HG03354 (cell line): Measurements from ENCODE around the gene POLR3A.

Experiments used
- ATAC-seq: cut with Tn5 transposase; IDR thresholded peaks from one replicate; pipeline ENCODE4 v1.9.1; 2021; ENCODE audit warnings: mild to moderate bottlenecking; ENCODE audit not compliant: unreplicated experiment, poor library complexity, severe bottlenecking

The POLR3A gene

DNA sequence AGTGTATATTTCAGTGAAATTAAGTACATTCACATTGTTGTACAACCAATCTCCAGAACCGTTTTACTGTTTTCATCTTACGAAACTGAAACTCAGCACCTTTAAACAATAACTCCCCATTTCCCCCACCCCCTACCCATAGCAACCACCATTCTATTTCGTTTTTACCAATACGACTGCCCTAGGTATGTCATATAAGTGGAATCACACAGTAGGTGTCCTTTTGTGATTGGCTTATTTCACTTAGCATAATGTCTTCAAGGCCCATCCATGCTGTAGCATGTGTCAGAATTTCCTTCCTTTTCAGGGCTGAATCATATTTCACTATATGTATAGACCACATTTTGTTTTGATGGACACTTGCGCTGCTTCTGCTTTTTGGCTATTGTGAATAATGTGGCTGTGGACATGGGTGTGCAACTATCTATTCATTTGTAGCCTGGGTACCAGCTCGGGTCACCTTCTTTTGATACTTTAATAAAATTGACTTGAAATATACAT, 68.4 kb downstream of the POLR3A start:
- no peak for ATAC-seq

- ATAC-seq = no peak
Observed at GRCh38 chr10:77959887-77960455, 69.3 kb downstream of the POLR3A start.

GRCh38 chr10:77959384-77959783, 69.9 kb downstream of the POLR3A start:
- no peak for ATAC-seq

DNA sequence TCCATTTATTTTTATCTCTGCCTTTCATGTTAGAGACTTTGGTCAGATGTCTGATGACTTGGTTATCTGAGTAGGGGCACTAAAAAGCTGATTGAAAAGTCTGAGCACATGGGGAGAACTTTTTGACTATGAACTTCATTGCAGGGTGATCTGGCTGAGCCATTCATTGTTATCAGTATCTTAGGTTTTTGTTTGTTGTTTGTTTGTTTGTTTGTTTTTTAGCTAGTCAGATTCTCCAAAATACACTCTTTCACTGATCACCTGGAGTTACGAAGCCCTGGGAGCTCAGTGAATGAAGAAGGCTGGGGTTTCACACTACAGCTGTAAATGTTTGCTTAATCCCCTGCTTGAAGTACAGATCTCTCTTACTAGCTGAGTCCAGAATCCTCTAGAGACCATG, 74.2 kb downstream of the POLR3A start:
- ATAC-seq = no peak

GRCh38 chr10:77949167-77949566, 80.1 kb downstream of the POLR3A start:
- ATAC-seq = no peak

DNA sequence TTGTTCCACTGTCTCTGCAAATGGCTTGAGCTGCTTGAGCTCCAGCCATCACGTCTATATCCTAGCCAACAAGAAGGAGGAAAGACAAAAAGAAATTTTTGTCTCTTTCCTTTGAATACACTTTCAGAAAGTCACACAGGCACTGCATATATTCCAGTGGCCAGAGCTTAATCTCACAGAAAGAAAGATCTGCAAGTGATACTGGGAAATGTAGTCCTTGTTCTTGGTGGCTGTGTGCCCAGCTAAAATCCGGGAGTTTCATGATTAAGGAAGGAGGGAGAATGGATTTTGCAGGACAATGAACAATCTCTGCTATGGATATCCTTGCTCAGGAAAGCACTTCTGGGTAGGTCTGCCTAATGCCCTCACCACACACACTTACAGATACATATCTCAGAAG, 83.2 kb downstream of the POLR3A start:
- no peak for ATAC-seq

DNA sequence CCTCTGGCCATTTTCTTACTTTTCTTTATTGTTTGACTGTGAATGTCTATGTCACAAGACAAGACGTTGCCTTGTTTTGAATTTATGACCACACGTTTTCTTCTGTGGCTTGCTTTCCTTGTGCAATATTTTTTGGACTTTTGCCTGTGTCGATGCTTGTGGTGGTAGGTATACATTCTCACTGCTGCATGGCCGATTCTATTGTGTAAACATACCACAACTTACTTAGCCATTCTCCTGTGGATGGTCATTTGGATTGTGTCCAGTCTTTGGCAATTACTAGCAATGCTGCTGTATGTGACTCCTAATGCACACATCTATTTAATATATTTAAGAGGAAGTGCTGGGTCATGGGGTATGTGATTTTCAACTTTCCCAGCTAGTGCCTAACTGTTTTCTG, 84.8 kb downstream of the POLR3A start:
- ATAC-seq = no peak

- ATAC-seq = no peak
Observed at GRCh38 chr10:77943121-77943901, 86.0 kb downstream of the POLR3A start.

- no peak for ATAC-seq
Observed at GRCh38 chr10:77941790-77942189, 87.5 kb downstream of the POLR3A start.

GRCh38 chr10:77940627-77941026, 88.7 kb downstream of the POLR3A start:
- no peak for ATAC-seq

DNA sequence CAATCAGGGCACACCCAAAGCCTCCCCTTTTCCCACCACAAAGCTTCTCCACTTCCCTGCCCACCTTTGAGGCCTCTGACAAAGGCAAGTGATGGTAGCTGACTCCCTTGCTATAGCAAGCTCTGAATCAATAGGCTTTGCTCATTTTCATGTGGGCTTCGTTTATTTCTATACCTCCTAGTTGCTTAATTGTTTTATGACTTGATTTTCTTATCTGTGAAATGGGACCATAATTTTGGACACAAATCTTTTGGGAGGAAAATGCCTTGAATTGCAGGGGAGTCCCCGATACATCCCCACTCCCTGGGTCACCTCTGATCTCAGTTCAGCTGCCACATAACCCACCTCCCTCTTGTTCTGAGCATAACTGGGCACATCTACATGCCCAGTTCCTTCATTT, 89.1 kb downstream of the POLR3A start:
- no peak for ATAC-seq

DNA sequence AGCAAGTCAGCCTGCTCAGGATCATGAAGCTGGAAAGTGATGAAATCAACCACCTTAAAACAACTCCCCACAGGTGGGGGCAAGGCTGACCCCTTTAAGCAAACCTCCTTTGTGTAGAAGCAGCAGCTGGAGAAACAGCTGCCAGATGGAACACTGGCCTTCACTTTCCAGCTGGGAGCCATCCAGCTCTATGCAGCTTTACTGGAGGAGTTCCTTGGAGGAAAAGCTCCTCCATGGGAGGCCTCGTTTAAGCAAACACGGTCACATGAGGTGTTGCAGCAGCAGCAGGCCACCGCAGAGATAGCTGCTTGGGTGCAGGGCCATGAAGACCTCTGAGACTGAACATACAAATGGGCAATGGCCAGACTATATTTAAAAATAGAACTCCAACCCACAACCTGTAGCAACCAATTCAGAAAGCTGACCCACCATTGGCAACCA, 89.7 kb downstream of the POLR3A start:
- ATAC-seq = no peak

DNA sequence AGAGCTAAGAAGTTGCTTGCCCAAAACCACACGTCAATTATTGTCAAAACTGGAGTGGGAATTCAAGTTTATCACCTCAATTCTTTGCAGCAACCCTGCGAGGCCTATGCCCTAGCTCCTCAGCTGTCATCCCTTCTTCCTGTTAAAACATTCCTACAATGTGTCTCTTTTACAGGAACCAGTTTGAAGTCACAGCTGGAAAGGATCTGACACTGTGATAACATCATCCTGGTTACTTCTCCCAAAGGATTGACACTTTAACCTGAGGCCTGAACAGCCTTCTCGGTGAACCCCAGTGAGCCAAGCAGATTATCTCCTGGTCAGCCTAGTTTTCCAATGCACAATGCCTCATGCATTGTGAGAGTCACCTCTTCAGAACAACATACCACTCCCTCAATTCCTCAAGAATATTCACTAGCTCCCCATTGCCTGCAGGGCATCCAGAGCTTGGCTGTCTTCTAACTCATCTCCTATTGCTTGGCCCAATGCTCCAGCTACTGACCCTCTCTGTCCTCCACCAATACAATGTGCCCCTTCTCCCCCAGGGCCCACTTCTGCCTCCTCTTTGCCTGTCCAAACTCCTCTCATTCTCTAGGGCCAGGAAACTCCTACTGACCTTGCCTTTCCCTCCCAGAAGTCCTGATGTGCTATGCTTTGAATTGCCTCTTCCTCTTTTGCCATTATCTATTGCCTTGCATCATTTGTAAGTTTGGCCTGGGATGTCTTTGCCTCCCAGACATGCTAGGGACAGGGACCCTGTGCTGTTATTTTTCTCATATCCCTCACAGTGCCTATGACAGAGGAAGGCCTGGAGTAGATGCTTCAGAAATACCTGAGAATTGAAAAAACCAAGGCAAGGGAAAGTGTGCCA, 92.4 kb downstream of the POLR3A start:
- ATAC-seq = no peak

DNA sequence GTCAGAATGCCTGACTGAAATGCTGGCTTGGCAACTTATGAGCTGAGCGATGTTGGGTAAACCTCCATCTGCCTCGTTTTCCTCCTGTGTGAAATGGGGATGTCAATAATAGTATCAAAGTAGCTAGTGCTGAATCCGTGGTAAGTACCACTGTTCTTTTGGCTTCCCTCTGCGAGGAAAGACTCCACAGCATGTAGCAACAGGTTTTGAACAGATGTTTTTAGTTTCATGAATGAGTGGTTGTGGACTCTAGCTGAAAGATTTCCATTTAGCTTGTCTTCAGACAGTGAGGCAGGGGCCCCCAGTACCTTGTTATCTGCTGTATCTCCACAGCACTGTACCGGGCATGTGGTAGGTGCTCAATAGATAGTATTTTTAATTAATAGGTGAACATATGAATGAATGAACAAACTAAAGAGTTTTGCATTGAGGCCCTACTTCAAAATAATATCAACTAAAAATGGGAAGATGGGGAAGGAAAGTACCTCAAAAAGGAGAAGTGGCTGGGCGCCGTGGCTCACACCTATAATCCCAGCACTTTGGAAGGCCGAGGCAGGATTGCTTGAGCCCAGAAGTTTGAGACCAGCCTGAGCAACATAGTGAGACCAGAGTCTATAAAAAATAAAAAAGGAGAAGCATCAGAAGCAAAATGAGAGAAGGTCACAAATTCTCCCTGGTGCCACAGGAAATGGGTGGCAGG, 97.1 kb downstream of the POLR3A start:
- no peak for ATAC-seq

GRCh38 chr10:77927402-77928246, 101.7 kb downstream of the POLR3A start:
- no peak for ATAC-seq

GRCh38 chr10:77926566-77927401, 102.5 kb downstream of the POLR3A start, which contains the start of gene DLG5:
Gene DLG5 (minus strand): TSS chr10:77926755. CDS start chr10:77926520, 235 bp downstream.
- peak; percentile 56 for ATAC-seq

- ATAC-seq = peak; percentile 53
Observed at GRCh38 chr10:77925795-77926565, 103.3 kb downstream of the POLR3A start.
